GM19023 (cell line): ENCODE measurements around the gene UTRN.

Source experiments
- ATAC-seq: cut with Tn5 transposase; IDR thresholded peaks from one replicate; pipeline ENCODE4 v1.9.1; 2021; ENCODE audit warnings: mild to moderate bottlenecking, moderate library complexity; ENCODE audit not compliant: unreplicated experiment

The UTRN gene

DNA sequence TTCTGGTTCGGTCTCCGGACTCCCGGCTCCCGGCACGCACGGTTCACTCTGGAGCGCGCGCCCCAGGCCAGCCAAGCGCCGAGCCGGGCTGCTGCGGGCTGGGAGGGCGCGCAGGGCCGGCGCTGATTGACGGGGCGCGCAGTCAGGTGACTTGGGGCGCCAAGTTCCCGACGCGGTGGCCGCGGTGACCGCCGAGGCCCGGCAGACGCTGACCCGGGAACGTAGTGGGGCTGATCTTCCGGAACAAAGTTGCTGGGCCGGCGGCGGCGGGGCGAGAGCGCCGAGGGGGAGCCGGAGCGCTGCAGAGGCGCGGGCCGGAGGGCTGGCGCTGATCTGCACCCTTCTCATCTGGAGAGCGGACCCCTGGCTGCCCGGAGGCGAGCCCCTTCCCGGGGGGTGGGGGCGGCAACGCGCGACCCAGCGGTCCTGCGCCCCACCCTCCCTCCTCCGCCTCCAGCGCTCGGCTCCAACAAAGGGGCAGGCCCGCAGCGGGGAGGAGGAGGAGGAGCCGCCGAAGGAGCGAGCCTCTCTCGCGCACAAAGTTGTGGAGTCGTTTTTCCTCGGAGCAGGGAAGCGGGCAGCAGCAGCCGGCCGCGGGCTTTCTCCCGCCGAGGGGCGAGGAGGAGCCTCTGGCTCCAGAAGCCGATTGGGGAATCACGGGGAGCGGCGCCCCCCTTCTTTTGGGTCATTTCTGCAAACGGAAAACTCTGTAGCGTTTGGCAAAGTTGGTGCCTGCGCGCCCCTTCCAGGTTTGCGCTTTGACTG, at the start of gene UTRN:
UTRN (plus strand) TSS at position 553 of the 765 bp plus-strand sequence. CDS start 6,494 bp downstream, outside the sequence.
- ATAC-seq = peak; percentile 67

DNA sequence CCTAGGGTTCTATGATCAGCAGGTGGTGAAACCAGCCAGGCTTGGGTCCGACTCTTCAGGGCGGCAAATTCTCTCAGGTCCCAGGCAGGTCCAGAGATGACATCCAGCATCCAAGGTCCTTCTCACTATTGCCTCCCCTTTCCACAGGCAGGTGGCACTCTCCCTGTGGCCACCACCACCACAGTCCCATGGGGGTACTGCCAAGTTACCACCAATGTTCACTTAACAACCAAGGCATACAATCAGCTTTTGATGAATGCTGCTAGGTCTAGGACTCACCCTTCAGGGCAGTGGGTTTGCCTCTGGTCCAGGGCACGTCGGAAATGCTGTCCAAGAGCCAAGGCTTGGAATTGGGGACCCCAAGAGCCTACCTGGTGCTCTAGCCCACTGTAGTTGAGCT, 40.4 kb upstream of the UTRN start:
- ATAC-seq = no peak

- ATAC-seq = no peak
Observed at GRCh38 chr6:144246988-144247387, 38.1 kb upstream of the UTRN start.

GRCh38 chr6:144248003-144248402, 37.1 kb upstream of the UTRN start:
- no peak for ATAC-seq

GRCh38 chr6:144248476-144249301, 36.4 kb upstream of the UTRN start:
- no peak for ATAC-seq

DNA sequence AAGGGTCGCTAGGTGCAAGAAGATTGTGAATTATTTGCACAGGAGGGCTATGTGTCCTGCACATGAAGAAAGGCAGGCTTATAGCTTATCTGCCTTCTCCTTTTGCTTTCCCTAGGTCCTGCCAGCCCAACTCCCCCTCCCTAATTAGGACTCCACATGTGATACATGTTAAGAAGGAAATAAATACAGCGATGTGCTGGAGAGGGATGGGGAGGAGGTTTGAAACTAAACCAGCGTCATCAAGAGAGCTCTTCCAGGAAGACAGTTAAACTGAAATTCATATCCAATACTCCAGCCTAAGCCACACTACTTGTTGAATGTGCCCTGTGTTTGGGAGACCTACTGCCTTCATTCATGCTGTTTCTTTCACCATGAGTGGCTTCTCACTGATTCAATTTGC, 34.9 kb upstream of the UTRN start:
- no peak for ATAC-seq

GRCh38 chr6:144252259-144252658, 32.9 kb upstream of the UTRN start:
- no peak for ATAC-seq

DNA sequence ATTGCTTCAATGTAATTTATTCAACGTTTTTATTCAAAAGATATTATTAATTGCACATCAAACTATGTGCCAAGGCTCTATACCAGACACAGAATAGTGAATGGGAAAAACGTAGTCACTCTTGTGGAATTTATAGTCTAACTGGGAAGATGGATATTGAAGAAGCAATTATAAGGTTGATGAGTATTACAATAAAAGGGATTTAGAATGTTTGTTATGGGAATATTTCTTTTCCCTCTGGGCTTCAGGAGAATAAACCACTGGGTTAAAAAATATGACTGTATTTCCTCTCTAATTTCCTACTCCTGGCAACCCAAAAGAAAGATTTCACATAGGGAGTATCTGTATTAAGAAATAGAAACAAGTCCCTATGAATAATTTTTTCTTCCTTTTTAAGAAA, 25.1 kb upstream of the UTRN start:
- no peak for ATAC-seq

GRCh38 chr6:144262470-144263369, 22.4 kb upstream of the UTRN start:
- ATAC-seq = no peak

DNA sequence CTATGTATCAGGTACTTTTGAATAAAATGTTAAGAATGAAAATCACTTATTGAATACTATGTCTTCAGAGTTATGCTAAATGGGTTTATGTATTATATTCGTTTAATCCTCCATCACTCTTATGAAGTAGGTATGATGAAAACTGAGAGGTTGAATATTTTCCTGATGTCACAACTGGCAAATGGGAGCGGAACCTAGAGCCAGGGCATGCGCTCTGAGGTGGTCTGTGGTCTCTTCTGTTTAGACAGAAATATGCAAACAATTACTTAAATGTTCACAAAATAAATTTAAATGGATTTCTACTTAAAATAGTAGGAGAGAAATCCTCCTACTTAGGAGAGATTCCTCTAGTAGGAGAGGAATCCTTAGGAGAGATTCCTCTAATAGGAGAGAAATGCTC, 21.3 kb upstream of the UTRN start:
- ATAC-seq = no peak

DNA sequence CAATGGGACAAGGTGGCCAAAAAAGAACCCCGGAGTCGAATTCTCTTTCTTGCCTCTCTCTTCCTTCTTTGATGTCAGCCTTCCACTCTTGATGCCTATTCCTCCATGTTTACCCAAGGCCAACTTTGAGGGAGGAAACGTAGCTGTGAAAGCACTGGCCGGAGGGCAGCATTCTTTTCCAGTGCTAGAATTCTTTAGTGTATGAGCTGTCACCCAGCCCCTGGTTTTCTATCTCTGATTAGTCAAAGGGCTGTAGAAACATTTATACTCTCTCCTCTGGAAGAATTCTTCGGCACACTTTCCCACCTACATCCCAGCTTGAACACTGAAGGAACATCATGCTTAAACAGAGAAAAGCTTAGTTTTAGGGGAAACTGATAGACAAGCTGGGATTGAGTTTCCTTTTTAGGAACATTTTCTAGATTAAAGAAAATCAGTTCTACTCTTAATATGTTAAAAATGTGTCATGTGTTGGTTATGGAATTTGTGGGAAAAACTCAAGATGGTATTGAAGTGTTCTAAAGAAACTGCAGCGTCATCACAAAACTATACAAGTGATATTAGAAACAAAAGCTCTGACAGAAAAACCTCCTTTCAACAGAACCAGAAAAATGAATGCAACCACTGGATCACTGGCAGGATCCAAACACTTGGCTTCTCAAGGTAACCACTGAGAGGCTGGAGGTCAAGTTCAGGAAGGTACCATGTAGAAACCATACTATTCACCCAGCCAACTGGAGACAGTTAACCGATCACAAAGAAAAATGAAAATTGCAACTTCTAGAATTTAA, 20.7 kb upstream of the UTRN start:
- no peak for ATAC-seq

- no peak for ATAC-seq
Observed at GRCh38 chr6:144265061-144265357, 20.1 kb upstream of the UTRN start.

DNA sequence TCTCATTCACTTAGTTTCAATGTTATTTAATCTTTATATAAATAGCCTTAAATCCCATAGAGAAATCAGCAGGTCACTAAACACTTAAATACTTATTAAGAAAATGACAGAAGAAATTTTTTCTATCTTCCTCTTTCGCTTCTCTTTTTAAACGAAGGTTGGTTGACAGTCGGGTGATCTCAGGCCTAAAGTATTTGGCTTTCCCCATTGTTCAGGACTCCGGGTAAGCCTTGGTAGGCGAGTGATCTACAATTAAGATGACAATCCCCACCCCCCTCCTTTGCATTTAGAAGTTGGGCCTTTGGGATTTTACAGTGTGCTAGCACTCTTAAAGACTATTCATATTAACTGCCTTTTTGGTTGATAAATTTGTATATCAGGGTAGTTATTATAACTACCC, 19.7 kb upstream of the UTRN start:
- ATAC-seq = peak; percentile 57

DNA sequence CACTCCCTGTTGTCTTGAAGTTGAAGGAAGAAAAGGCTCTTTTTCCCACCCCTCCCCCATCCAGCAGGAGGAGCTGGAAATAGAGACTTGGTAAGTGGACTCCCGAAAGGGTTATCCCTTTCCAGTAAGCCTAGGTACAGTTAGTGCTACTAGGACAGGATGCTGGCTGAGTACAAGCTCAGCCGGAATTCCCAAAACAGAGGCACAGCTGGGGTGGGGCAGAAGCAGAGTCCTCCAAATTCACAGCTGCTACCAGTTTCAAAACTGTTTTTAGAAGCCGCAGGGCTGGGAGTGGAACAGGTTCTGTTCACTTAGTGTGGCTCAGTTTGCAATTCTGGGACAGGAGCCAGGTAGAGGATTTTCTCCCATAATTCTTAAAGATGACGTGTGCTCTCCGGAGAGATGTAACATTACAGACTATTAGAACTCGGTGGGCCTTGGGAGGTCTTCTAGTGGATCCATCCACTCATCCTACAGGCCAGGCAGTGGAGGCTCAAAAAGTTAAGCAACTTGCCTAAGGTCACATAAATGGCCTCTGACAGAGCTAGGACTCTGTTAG, 19.0 kb upstream of the UTRN start:
- ATAC-seq = no peak

- no peak for ATAC-seq
Observed at GRCh38 chr6:144268794-144269349, 16.3 kb upstream of the UTRN start.

DNA sequence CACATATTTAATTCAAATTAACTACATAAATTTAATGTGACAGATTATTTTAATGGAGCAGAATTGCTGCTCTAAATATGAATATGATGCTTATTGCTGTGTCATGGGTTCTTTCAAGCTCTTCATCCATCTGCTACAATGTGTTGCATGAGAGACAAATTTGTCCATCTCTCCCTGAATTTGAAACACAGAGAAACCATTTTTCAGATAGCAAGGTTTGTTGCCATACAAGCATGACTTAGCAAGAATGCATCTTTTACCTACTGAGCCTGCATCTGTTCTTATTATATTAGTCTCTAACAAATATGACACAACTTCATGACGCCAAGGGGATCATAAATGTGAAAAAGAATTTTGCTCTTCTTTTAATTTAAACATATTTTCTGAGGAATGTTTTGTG, 8.0 kb upstream of the UTRN start:
- ATAC-seq = no peak

GRCh38 chr6:144277605-144278227, 7.4 kb upstream of the UTRN start:
- no peak for ATAC-seq

DNA sequence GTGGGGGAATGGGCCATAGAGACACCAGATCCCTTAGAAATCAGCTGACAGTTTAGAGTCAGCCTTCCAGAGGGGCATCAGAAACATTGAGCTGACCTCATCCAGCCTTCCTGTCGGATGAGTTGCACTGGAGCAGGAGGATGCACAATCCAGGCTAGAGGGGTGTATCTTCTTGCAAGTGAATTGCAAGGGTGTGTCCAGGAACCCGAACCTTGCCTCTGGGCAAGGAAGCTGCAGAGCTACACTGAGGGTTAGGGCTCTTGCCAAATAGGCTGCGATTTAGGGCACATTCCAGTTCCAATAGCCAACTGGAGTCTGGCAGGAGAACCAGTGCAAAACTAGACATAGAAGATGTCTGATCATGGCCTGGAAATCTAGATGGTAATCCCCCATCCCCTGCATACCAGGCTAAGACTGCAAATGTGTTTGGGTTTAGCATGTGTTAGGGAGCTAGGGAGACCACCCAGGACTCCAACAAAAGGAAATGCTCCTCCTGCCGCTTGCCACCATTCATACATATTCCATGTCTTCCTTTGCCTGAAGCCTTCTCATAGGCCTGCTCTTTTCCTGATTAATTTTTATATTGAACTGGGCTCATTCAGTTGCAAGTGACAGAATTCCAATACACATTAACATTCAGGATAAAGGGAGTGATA, 6.3 kb upstream of the UTRN start:
- no peak for ATAC-seq
